Peyer's patch (tissue), 4 donors: ENCODE data around the gene DERL2. TPM values are rescaled to one million over a fixed set of nuclear protein-coding genes. Genes with fewer than 3 reads are reported as not detected.

Source experiments
- DNase-seq, 3 donors: peaks; one replicate each; pipeline ENCODE4 v3.0.0-alpha.2; 2017 to 2019
- H3K27ac ChIP-seq, 4 donors: fragments of 200-600 bp; sonication (generic); one replicate each; pipeline ENCODE4 v1.5.1; 2016 to 2019
- H3K27me3 ChIP-seq, 2 donors: fragments of 200-600 bp; sonication (generic); one replicate each; pipeline ENCODE4 v1.5.1; 2019
- H3K36me3 ChIP-seq, 3 donors: fragments of 200-600 bp; sonication (generic); one replicate each; pipeline ENCODE4 v1.5.1; 2016 to 2019
- H3K4me1 ChIP-seq, 4 donors: fragments of 200-600 bp; sonication (generic); one replicate each; pipeline ENCODE4 v1.5.1; 2016 to 2019
- H3K4me3 ChIP-seq, 4 donors: fragments of 200-600 bp; sonication (generic); 1 replicate in 3 of 4; 2 replicates in 1 of 4; pipeline ENCODE4 v1.5.1; 2016 to 2019; ENCODE audit warnings: mild to moderate bottlenecking in 1 of 4
- H3K9me3 ChIP-seq, 4 donors: fragments of 200-600 bp; sonication (generic); one replicate each; pipeline ENCODE4 v1.5.1; 2016 to 2019; ENCODE audit warnings: mild to moderate bottlenecking in 1 of 4
- CTCF ChIP-seq, 6 experiments: fragments of 450-650 bp in 4 of 6; fragments of 200-600 bp in 2 of 6; sonication (generic) in 1 of 6; IDR thresholded peaks; one replicate each; pipeline ENCODE4 v1.5.1; 2017 to 2019; ENCODE audit warnings: antibody characterized with exemption in 6 of 6, mild to moderate bottlenecking in 3 of 6, moderate library complexity in 1 of 6
- POLR2A ChIP-seq, 2 donors: fragments of 450-650 bp; IDR thresholded peaks; one replicate each; pipeline ENCODE4 v1.5.1; 2017; ENCODE audit warnings: antibody characterized with exemption in 2 of 2, mild to moderate bottlenecking in 2 of 2, moderate library complexity in 2 of 2
- total RNA-seq, 4 donors: library from RNA; depleted of rRNA; stranded (reverse); fragments of >200 nt; gene quantifications; one replicate each; pipeline ENCODE4 v1.1.0, GENCODE V29; 2016

The DERL2 gene
- total RNA-seq, 4 donors from 2014 or later, result 3.3 to 42.8 (median 36.1) TPM

GRCh38 chr17:5509482-5509881, 23.5 kb upstream of the DERL2 start:
- no peak for DNase-seq
- TF ChIP-seq POLR2A (IDR thresholded peaks at IDR 0.05) (no peak), CTCF (IDR thresholded peaks at IDR 0.05) (no peak)
- no peak overlapping the region for H3K27ac ChIP-seq
- H3K36me3 ChIP-seq, result no peaks in the 10 kb centered on the region
- H3K4me1 ChIP-seq, result no peaks in the 10 kb centered on the region
- H3K27me3 ChIP-seq, result no peaks in the 10 kb centered on the region
- H3K4me3 ChIP-seq, result no peak overlapping the region
- no peaks in the 10 kb centered on the region for H3K9me3 ChIP-seq

- H3K27me3 ChIP-seq, result no peaks in the 10 kb centered on the region
- no peak for TF ChIP-seq CTCF (IDR thresholded peaks at IDR 0.05)
- no peak for TF ChIP-seq POLR2A (IDR thresholded peaks at IDR 0.05)
- no peak overlapping the region for H3K27ac ChIP-seq
- no peaks in the 10 kb centered on the region for H3K9me3 ChIP-seq
- DNase-seq, result no peak
- no peaks in the 10 kb centered on the region for H3K36me3 ChIP-seq
- H3K4me1 ChIP-seq, result no peaks in the 10 kb centered on the region
- H3K4me3 ChIP-seq, result no peak overlapping the region
Measured at GRCh38 chr17:5508810-5509209, 22.8 kb upstream of the DERL2 start.

GRCh38 chr17:5506307-5506706, 20.3 kb upstream of the DERL2 start:
- no peak for TF ChIP-seq CTCF (IDR thresholded peaks at IDR 0.05)
- TF ChIP-seq POLR2A (IDR thresholded peaks at IDR 0.05), result no peak
- H3K27ac ChIP-seq, result no peak overlapping the region
- no peak overlapping the region for H3K4me3 ChIP-seq
- H3K4me1 ChIP-seq, result no peaks in the 10 kb centered on the region
- DNase-seq, result no peak
- H3K36me3 ChIP-seq, result no peaks in the 10 kb centered on the region
- H3K27me3 ChIP-seq, result no peaks in the 10 kb centered on the region
- H3K9me3 ChIP-seq, result no peaks in the 10 kb centered on the region

- Histone ChIP-seq H3K4me1 (peaks cover 0 to 17% (median 4%) of the 10 kb centered on the region in 4 donors), H3K9me3 (no peaks in the 10 kb centered on the region), H3K36me3 (no peaks in the 10 kb centered on the region), H3K27ac (no peak overlapping the region), H3K27me3 (no peaks in the 10 kb centered on the region), H3K4me3 (no peak overlapping the region)
- TF ChIP-seq CTCF (IDR thresholded peaks at IDR 0.05) (no peak), POLR2A (IDR thresholded peaks at IDR 0.05) (no peak)
- no peak for DNase-seq
Measured at GRCh38 chr17:5502552-5502951, 16.6 kb upstream of the DERL2 start.

DNA sequence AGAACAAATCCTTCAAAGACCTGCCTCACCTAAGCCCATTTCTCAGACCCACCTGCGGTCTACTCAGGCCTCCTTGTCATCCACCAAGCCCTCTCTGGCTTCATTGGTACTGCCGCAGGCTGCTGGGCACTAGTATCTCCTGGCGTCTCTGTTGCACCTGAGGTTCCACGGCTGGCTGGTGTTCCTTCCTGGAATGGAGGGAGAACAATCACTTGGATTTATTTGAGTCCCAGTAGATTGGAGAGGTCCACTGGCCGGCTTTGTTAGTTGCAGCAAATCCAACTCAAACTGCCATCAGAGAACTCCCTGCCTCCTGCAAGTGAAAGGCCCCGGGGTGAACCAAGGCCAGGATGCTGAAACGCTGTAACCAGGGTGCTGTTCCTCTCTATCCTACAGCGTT, 15.7 kb upstream of the DERL2 start:
- H3K4me1 ChIP-seq, result peaks cover 0 to 17% (median 4%) of the 10 kb centered on the region in 4 donors
- no peak overlapping the region for H3K27ac ChIP-seq
- H3K9me3 ChIP-seq, result no peaks in the 10 kb centered on the region
- no peaks in the 10 kb centered on the region for H3K36me3 ChIP-seq
- TF ChIP-seq POLR2A (IDR thresholded peaks at IDR 0.05) (no peak), CTCF (IDR thresholded peaks at IDR 0.05) (no peak)
- no peak overlapping the region for H3K4me3 ChIP-seq
- H3K27me3 ChIP-seq, result no peaks in the 10 kb centered on the region
- no peak for DNase-seq
